Lower lobe of right lung (tissue), 2 donors: ENCODE results near the gene ARHGEF1. TPM values are rescaled to one million over a fixed set of nuclear protein-coding genes. Genes with fewer than 3 reads are reported as not detected.
A peak's percentile ranks its signal among the peaks of the same experiment; 100 is the strongest.

ENCODE experiments used
- ATAC-seq, 2 donors: fragments of 200-7000 bp; cut with Tn5 transposase; one replicate each; pipeline ENCODE4 v1.9.1; 2020 to 2022; ENCODE audit warnings: mild to moderate bottlenecking in 2 of 2, moderate library complexity in 2 of 2
- DNase-seq: peaks from one replicate; pipeline ENCODE4 v3.0.0-alpha.2; 2020
- H3K27ac ChIP-seq: fragments of 200-600 bp; one replicate; pipeline ENCODE4 v1.8.0; 2022
- H3K27me3 ChIP-seq: fragments of 200-600 bp; one replicate; pipeline ENCODE4 v1.8.0; 2022; ENCODE audit warnings: low read depth
- H3K36me3 ChIP-seq: fragments of 200-600 bp; one replicate; pipeline ENCODE4 v1.8.0; 2022; ENCODE audit warnings: mild to moderate bottlenecking
- H3K4me1 ChIP-seq: fragments of 200-600 bp; one replicate; pipeline ENCODE4 v1.8.0; 2022
- H3K4me3 ChIP-seq: fragments of 200-600 bp; one replicate; pipeline ENCODE4 v1.8.0; 2022; ENCODE audit warnings: mild to moderate bottlenecking
- H3K9me3 ChIP-seq: fragments of 200-600 bp; one replicate; pipeline ENCODE4 v1.8.0; 2022
- CTCF ChIP-seq: fragments of 200-600 bp; IDR thresholded peaks from one replicate; pipeline ENCODE4 v1.8.0; 2022; ENCODE audit warnings: antibody characterized with exemption, mild to moderate bottlenecking
- intact Hi-C: fragments of 100-400 bp; cut with DNase I; formaldehyde crosslinking; loops from one replicate; pipeline ENCODE4 v1.11.0; 2022
- long read RNA-seq: library from polyadenylated mRNA; unstranded; transcript quantifications from one replicate; pipeline ENCODE4 v2.0.0, GENCODE V29; 2021
- total RNA-seq: library from RNA; stranded (reverse); fragmentation: NEBNext Ultra II Directional; extraction: Animal tissue kit (Norgen Biotek cat#: 25700); gene quantifications from one replicate; pipeline ENCODE4 v1.2.1, GENCODE V29; 2021
- donor health status: DM: no; HTN: yes; CAD: no; lungs with severe emphysema.

Gene ARHGEF1
- 206 TPM for total RNA-seq
- long read RNA-seq, transcript ARHGEF1-203 (29 exons, 3,243 nt): major isoform, 65 of 250 reads
- long read RNA-seq, transcript ARHGEF1-201 (29 exons, 3,171 nt): minor isoform, 11 of 250 reads
- long read RNA-seq, partial matches to known transcripts: 113 of 250 reads
- long read RNA-seq, other reads (novel, unspliced or antisense): 57 of 250 reads

GRCh38 chr19:41882568-41883462 lies at the start of gene ARHGEF1:
ARHGEF1 (plus strand) TSS chr19:41883184; CDS start chr19:41888083, 4,899 bp downstream.
- TF ChIP-seq CTCF: no peak
- Histone ChIP-seq H3K4me3 (peak within 1 kb of the TSS; percentile 97), H3K36me3 (peaks cover 6% of the 10 kb centered on the region), H3K4me1 (peaks cover 42% of the 10 kb centered on the region), H3K27ac (peak within 1 kb of the TSS; percentile 95), H3K9me3 (no peaks in the 10 kb centered on the region), H3K27me3 (no peaks in the 10 kb centered on the region)
- DNase-seq (peak; percentile 83), ATAC-seq (peak; percentile 34 to 54)
- intact Hi-C loops: loop anchor here (10.0 kb wide), 1 partner anchor 52 kb away; no protein-coding TSS in a partner anchor

GRCh38 chr19:41837981-41838708 lies 44.8 kb upstream of the ARHGEF1 start:
- Histone ChIP-seq H3K36me3 (no peaks in the 10 kb centered on the region), H3K27me3 (peaks cover 58% of the 10 kb centered on the region), H3K4me1 (no peaks in the 10 kb centered on the region), H3K9me3 (no peaks in the 10 kb centered on the region), H3K27ac (no peak overlapping the region), H3K4me3 (no peak overlapping the region)
- TF ChIP-seq CTCF: no peak
- no peak for ATAC-seq
- no peak for DNase-seq
- intact Hi-C loops: no loop called here

- DNase-seq (no peak), ATAC-seq (no peak)
Measured at GRCh38 chr19:41839211-41839610, 43.8 kb upstream of the ARHGEF1 start.

GRCh38 chr19:41843371-41843770 lies 39.6 kb upstream of the ARHGEF1 start:
- intact Hi-C loops: no loop called here
- H3K27ac ChIP-seq: no peak overlapping the region
- no peak for TF ChIP-seq CTCF
- H3K4me1 ChIP-seq: no peaks in the 10 kb centered on the region
- ATAC-seq (no peak), DNase-seq (no peak)
- no peak overlapping the region for H3K4me3 ChIP-seq
- no peaks in the 10 kb centered on the region for H3K36me3 ChIP-seq
- no peaks in the 10 kb centered on the region for H3K9me3 ChIP-seq
- peaks cover 30% of the 10 kb centered on the region for H3K27me3 ChIP-seq

More at GRCh38 chr19:41839211-41839610, 43.8 kb upstream of the ARHGEF1 start:
- intact Hi-C loops: no loop called here
- Histone ChIP-seq H3K36me3 (no peaks in the 10 kb centered on the region), H3K27me3 (peaks cover 58% of the 10 kb centered on the region), H3K9me3 (no peaks in the 10 kb centered on the region), H3K27ac (no peak overlapping the region), H3K4me1 (no peaks in the 10 kb centered on the region), H3K4me3 (no peak overlapping the region)
- no peak for TF ChIP-seq CTCF

GRCh38 chr19:41844601-41845000 lies 38.4 kb upstream of the ARHGEF1 start, which contains the start of gene LYPD4:
LYPD4 (minus strand) TSS chr19:41844683; CDS start chr19:41839285, 5,398 bp downstream.
- Histone ChIP-seq H3K9me3 (no peaks in the 10 kb centered on the region), H3K27me3 (peaks cover 21% of the 10 kb centered on the region), H3K4me1 (no peaks in the 10 kb centered on the region), H3K27ac (no peak within 1 kb of the TSS), H3K4me3 (no peak within 1 kb of the TSS), H3K36me3 (no peaks in the 10 kb centered on the region)
- intact Hi-C loops: no loop called here
- ATAC-seq (no peak), DNase-seq (no peak)
- TF ChIP-seq CTCF: no peak
